ENCODE measurements around the gene CLPSL1.

CLPSL1 gene

DNA sequence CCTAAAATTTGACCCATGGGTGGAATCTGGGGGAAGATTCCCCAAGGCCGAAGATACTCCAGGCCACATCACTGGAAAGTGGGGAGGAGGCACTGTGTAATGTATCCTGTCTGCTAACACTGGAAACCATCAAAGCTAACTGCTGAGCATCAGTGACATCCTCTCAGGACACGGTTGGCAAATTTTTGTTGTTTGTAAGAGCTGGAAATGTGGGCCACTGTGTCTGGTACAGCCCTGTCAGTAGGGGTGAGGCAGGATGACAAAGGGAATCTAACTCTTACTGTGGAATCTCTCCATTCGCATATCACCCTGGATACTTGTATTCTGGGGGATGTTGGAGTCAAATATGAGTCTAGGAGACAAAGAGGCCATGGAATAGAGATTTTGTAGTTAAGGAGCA is 21.4 kb upstream of the CLPSL1 start:
- DNase-seq: no peak

DNA sequence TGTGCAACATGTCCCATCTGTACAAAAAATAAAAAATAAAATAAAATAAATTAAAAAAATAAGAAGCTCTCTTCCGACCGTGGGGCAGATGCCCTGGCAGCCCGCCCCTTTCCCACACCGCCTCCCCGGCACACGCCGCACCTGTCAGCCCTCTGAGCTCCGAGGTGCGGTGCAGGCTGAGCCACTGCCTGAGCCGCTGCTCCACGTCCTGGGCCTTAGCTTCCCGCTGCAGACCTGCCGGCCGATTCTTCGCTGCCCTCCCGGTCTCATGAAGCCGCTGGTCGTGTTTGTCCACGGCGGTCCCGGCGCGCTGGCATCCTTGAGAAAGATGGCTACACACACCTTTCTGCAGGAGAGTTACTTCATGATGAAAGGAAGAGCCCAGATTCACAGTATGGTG is 15.1 kb upstream of the CLPSL1 start:
- no peak for DNase-seq

DNA sequence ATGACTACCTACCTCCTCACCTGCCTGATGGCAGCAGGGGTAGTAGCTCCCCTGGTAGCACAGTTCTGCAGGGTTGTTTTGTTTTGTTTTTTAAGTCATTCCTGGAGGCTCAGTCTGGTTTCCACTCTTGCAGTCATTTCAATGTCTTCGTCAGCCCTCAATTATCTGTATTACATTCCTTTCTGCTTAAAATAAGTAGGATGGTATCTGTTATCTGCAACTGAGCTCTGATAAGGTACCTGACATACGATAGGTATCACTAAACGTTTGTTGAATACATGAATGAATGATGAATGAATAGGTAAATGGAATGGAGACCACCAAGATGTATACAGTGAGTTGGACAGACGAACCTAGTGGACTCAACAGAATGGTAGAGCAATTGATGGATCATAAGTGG is 11.6 kb upstream of the CLPSL1 start:
- no peak for DNase-seq

DNA sequence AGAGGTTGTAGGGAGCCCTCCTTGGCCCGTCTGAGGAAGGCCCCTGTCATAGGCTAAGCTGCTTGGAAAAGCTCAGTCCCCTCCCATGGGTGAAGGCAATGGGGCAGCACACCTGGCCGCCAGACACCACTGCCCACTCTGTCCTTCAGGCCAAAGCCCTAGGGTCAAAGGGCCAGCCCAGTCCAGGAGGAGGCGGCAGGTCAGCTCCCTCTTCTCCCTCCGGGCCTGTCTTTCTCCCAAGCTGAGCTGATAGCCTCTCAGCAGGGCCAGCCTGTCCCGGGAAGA is 9.5 kb upstream of the CLPSL1 start:
- no peak for DNase-seq

DNA sequence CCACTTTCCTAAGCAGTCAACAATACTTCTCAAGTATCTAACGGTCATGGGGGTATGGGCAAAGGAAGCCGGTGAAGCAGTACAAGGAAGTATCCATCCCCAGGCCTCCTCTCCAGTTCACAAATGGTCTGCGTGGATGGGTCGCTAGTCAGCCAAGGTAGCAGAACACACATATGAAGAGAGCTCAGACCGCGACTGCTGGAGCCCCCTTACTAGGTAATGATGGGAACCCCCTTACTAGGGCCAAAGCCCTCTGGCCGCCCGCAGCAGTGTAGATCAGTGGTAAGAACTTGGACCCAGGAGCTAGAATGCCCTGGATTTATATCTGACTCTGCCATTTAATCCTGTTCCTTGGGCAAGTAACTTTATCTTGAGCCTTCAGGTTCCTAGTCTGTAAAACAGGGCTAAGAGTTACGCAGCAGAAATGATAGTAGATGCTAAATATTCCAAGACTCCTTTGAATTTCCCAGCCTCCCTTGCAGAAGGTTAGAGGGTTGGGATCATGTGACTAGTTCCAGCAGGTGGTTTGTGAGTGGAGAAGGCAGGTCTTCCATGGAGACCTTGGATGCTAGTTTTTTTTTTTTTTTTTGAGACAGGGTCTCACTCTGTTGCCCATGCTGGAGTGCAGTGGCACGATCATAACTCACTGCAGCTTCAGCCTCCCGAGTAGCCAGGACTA is 6.6 kb upstream of the CLPSL1 start:
- no peak for DNase-seq

DNA sequence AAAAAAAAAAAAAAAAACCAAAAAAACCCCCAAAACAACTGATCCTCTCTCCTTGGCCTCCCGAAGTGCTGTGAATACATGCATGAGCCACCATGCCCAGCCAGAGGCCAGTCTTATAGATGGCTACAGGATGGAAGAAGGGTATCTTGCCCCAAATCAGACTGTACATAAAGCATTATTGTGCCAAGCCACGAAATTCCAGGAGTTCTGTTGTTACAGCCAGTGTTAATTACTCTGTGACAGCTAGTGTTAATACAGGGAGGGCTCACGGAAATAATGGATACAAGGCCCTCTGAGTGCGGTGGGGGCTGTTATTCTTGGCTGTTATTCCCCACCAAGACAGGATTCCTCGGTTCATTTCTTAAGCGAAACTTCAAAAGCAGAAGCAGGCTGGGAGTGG is 5.8 kb upstream of the CLPSL1 start:
- no peak for DNase-seq

DNA sequence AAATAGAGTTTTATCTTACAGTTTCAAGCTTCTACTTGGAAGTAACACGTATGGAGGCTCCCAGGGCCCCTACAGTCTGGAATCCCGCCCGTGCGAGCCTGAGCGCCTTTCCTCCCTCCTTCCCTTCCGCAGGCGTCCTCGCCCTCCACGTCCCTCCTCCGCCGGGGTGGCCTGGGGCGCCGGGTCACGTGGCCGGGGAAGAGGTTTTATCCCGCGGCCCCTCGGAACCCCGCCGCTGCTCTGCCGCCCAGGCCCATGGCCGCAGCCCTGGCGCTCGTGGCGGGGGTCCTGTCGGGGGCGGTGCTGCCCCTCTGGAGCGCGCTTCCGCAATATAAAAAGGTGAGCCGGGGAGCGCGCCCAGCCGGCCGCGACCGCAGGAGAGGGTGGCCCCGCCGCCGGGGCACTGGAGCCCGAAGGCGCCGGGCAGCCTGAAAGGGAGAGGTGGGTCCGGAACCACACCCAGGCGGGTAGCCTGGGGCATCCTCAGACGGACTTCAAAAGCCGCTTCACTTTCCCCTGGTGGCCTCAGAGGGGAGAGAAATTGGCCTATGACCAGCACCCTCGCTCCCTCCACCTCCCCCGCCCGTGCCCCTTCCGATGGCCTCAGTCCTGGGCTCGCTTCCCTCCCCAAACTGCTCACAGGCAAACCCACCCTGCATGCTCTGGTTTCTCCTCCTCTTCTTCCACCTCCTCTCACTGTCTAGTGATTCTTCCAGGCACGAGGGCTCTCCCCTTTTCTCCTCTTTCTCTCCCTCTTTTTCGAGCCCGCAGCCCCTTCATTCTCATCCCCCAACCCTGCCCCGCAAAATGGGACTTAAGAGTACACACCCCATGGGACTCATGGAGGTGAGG is 4.2 kb upstream of the CLPSL1 start, which contains the start of gene CLPSL2:
TSS of gene CLPSL2 (plus strand) at position 235 of the 852 bp plus-strand sequence. CDS start at position 256, 21 bp downstream.
- DNase-seq: peak; percentile 47

DNA sequence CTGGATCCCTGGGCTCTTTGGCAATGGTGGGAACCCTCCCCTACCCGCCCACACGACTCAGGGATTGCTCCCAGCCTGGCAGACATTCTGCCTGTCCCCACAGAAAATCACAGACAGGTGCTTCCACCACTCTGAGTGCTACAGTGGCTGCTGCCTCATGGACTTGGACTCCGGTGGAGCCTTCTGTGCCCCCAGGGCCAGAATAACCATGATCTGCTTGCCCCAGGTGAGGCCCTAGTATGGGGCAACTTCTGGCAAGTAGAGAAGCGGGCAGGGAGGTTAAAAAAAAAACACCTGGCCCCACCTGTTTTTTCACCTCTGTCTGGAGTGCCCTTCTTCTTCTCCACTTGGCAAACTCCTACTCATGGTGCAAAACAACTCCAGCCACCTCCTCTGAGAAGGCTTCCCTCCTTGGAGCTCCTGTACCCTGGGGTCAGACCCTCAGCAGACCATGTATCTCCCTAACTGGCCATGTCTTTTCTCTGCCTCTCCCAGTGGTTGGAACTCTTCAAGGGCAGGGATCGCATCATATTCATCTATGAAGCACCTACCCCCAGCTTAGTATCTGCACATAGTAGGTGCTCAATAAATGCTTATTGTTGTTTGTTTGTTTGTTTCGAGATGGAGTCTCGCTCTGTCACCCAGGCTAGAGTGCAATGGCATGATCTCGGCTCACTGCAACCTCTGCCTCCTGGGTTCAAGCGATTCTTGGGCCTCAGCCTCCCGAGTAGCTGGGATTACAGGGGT is 3.3 kb upstream of the CLPSL1 start:
- DNase-seq: no peak

DNA sequence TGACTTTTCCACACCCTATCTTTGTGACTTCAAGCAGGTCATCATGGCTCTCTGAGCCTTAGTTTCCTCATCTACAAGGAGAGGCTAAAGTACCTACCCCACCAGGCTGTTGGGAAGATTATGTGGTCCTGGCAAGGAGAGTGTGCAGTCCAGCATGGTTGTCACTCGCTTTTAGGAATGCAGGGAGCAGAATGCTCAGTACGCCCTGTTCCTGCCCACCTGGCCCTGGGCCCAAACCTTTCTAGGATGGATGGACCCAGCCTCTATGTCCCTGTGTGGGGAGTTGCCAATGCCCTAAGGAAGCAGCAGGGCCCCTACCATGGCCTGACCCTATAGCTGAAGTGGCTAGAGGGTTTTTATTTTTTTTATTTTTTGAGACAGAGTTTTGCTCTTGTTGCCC is 2.4 kb upstream of the CLPSL1 start:
- no peak for DNase-seq

DNA sequence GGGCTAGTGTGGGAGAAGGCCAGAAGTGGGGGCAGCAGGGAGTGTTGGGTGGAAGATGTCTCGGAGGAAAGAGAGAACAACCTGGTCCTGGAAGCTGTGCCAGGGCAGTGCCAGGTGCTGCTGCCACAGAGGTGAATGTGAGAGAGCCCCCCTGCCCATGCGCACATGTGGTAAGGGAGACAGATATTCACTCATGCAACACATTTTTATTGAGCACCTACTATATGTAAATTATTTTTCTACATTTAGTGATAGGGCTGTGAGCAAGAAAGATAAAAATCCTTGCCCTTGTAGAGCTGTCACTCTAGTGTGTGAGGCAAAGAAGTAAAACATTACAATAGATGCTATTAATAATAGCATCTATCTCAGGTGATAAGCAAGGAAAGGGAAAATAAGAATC is 471 bp downstream of the CLPSL1 start:
- no peak for DNase-seq

DNA sequence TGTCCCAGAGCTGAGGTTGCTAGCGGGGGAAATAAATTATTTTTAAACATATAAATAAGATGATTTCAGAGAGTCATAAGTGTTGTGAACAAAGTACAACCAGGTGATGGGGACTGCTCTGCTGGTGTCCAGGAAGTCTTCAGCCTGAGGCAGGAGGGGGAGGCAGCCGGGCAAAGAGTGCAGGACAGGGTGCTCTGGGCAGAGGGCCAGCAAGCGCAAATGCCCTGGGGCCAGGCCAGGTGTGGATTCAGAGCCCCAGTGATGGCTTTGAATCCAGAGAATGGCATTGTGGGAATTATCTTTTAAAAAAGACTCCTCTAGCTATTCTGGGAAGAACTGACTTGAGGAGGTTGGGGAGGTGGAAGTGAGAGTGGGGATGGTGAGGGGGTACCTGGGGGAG is 1.6 kb downstream of the CLPSL1 start:
- DNase-seq: no peak

DNA sequence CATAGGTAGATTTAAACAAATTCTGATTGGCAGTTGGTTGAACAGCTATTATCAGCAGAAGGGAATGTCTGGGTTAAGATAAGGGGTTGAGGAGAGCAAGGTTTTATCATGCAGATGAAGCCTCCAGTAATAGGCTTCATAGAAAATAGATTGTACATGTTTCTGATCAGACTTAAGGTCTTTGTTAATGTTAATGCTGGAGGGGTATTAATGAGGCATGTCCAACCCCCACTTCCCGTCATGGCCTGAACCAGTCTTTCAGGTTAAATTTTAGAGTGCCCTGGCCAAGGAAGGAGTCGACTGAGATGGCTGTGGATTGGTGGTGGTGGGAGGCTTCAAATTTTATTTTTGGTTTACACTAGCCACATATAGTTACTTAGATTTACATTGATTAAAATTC is 3.4 kb downstream of the CLPSL1 start:
- no peak for DNase-seq

DNA sequence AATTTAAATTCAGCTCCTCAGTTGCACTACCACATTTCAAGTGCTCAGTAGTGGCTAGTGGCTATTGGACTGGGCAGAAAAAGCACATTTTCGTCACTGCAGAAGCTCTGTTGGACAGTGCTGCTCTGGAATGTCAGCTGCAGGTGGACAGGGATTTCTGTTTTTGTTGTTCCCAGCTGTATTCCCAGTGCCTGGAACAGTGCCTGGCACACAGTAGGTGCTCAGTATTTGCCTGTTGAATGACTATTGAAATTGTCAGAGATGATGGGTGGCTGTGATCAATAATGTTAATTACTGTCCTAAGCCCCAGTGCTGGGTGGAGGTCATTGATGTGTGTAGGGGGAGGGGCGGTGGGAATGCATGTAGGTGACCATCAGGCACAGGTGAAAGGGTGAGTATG is 5.5 kb downstream of the CLPSL1 start:
- no peak for DNase-seq

DNA sequence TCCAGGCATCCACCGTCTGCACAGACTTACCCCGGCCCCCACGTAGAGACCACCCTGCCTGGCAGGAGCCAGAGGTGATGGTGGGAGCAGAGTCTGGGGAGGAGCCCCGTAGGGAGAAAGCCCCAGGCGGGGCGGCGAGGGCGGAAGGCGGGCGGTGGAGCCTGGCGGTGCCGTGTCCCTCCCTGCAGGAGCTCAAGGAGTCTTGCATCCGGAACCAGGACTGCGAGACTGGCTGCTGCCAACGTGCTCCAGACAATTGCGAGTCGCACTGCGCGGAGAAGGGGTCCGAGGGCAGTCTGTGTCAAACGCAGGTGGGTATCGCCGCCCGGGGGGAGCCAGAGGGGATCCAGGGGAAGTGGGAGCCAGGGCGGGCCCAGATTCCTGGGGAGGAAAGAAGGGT is 6.0 kb downstream of the CLPSL1 start:
- DNase-seq: no peak

DNA sequence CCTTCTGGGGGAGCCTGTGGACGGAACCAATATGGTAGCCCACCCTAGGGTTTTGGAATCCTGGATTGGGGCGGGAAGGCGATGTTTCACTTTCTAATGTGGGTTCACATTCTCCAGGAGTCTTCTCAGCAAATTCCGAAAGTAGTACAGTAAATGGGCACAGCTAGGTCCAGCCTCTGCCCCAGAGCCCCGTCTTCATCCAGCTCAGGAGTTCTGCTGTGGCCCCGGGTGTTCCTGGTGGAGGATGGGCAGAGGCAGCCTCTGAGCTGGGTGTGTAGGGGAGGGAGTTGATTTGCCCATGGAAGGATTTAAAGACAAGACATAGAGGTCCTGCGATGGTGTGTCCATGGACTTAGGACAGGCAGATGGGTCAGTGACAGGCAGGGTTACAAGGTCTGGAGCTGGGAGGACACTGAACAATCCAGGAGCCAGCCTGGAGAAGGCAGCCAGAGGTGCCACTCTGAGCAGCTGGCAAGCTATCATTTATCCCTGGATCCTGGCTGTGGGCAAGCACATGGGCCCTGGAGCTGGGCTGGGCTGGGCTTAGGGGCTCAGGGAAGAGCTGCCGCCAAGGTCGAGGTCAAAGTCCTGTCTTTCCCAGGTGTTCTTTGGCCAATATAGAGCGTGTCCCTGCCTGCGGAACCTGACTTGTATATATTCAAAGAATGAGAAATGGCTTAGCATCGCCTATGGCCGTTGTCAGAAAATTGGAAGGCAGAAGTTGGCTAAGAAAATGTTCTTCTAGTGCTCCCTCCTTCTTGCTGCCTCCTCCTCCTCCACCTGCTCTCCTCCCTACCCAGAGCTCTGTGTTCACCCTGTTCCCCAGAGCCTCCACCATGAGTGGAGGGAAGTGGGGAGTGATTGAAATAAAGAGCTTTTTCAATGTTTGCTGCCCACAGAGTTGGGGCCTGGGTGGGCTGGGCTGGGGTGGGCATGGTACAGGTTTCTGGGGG is 6.7 kb downstream of the CLPSL1 start:
- no peak for DNase-seq

DNA sequence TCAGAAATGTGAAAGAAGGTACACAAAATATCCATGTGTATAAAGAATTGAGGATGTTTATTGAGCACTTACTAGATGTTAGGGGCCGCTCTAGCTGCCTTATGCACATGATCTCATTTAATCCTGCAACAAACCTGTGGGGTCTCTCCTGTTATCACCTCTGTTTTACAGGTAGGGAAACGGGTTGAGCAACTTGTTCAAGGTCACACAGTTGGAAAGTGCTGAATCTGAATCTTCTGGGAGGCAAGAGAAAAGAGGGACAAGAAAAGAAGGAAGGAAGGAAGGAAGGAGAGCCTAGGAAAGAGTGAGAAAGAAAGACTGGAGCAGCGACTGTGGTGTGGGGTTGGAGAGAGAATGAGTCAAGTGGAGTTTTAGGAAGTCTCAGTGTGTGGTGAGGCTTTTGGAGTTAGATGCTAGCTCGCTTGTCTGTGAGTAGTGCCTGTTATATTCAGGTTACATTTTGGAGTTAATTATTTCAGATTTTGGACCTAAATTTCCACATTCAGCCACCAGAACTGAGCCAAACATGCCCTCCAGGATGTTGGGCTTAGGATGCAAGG is 7.7 kb downstream of the CLPSL1 start:
- DNase-seq: no peak

DNA sequence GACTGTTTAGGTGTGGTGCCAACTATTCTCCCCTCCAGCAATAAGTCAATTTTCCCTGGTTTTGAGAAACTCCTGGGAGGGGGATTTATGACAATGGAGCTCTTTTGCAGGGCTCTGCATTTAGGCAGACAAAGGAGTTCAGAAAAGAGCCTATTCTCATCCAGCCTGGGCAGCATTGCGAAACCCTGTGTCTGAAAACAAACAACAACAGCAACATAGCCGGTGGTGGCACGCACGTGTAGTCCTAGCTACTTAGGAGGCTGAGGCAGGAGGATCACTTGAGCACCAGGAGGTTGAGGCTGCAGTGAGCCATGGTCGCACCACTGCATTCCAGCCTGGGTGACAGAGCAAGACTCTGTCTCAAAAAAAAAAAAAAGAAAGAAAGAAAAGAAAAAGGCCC is 9.9 kb downstream of the CLPSL1 start:
- DNase-seq: no peak

DNA sequence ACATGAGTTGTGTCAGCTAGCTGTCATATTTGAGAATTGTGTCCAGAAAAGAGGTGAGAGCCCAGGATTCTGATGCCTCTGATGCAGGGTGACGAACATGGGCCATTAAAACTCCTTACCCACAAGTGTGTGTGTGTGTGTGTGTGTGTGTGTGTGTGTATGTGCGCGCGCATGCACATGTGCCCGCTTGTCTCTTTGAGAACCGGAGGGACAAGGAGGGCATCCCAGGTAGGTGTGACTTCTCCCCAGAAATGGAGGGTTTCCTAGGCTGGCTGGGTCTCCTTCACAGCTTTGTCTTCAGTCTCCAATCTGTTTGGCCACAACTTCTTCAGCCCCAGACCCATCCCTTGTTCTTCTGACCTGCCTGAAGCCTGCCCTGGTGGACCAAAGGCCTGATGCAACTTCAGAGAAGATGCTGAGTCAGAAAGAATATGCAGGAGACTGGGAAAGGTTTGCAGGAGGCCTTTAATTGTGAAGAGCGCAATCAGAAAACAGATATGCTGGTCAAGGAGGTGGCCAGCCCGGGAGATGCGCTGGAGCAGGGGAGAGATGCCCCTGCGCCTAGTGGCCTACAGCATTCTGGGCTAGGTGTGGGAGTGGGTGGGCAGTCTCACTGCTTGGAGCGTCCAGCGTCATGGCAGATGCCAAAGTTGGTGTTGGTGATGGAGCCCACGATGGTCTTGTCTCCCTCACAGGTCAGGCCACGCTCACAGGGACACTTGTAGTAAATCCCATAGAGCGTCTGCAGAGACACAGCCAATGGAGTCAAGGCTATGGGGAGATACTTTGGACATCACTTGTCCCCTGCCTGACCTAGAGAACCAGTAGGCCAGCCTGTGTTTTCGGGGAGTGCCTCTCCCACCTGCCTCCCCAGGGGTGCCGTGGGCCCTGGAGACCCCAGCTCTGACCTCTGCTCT is 14.0 kb downstream of the CLPSL1 start:
- DNase-seq: no peak

DNA sequence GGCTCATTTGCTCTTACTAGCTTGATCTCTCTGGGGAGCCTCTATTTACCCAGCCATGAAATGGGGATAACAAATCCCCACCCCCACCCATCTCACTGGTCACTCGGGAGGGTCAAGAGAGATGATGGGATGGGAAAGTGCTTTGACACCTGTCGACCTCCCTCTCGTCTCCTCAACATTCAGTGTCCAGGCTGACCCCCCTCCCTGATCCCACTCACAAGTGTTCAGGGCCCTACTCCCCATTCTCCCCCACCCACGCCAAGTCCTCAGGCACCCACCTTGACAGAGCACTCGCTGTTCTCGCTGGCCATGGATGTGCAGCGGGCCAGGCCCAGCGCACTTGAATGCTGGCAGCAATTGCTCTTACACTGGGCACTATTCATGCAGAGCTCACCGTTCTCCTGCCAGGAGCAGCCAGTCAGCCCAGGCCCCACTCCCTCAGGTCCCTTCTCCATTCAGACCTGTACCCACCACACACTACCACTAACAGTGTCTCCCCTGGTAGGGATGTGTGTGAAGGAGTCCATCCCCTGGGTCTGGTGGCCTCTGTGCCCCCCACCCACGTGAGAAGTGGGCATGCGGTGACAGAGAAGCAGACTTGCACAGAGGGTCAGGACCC is 14.7 kb downstream of the CLPSL1 start:
- DNase-seq: no peak

DNA sequence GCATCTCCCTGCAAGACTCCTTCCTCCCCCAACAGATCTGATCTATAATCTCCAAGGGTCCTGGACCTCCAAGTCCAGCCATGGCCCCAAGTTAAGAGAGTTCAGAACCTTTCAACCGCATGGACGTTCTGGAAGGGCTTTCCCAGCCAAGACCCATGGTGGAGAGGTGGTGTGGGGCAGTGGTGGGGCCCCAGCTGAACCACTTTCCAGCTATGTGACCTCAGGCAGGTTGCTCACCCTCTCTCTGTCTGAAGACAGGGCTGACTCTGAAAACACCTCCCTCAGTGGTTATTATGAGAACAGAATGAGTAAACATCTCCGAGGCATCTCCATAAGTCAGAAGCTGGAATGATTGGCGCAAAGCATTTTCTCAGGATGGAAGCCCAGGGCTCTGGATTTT is 15.4 kb downstream of the CLPSL1 start:
- DNase-seq: no peak

All from NCI-H2171 (cell line).